HepG2 (cell line): ENCODE results near the gene ILDR2. TPM values are rescaled to one million over a fixed set of nuclear protein-coding genes. Genes with fewer than 3 reads are reported as not detected.

Experiments used
- ATAC-seq: fragments of 200-7000 bp; cut with Tn5 transposase; 3 replicates; pipeline ENCODE4 v1.9.1; 2020; ENCODE audit warnings: mild to moderate bottlenecking, moderate library complexity
- BruUV-seq: library from RNA; stranded (reverse); fragments of 400-500 nt; replicated peaks from 2 replicates; lab custom pipeline; 2021; lab: Mats Ljungman, UMichigan
- CTCF ChIA-PET: fragments of 300-600 bp; formaldehyde crosslinking; extraction: SDS; loops from one replicate; lab custom pipeline; 2021; ENCODE audit warnings: low total read pairs, inconsistent platforms, low intra/inter-chr PET ratio; lab: Yijun Ruan, JAX
- POLR2A ChIA-PET: fragments of 350-600 bp; sonication (Branson Sonifier 250); formaldehyde crosslinking; loops from one replicate; lab custom pipeline; 2020; ENCODE audit warnings: antibody characterized with exemption, inconsistent platforms; lab: Yijun Ruan, JAX
- DNase-seq: peaks from one replicate; pipeline ENCODE4 v3.0.0-alpha.2; 2015; ENCODE audit warnings: low spot score
- FAIRE-seq: peaks from 3 replicates; lab custom pipeline; 2011; peaks lifted over from hg19 to GRCh38; lab: Jason Lieb, UNC
- H2AFZ ChIP-seq: one replicate; pipeline ENCODE4 v1.6.1; 2011; ENCODE audit warnings: low read length, inconsistent platforms
- H3K27ac ChIP-seq: fragments of 300-600 bp; 3 replicates; pipeline ENCODE4 v1.8.0; 2011; ENCODE audit warnings: mixed run types, mild to moderate bottlenecking, mixed read lengths, low read length, inconsistent platforms; ENCODE audit not compliant: insufficient read depth; ENCODE audit errors: extremely low read length
- H3K27me3 ChIP-seq, 2 experiments: fragments of 200-600 bp in 1 of 2; 2 replicates in 1 of 2; 3 replicates in 1 of 2; pipeline versions ENCODE4 v1.6.0 to v1.8.0; 2011; ENCODE audit warnings: low read length in 2 of 2, mild to moderate bottlenecking in 2 of 2, moderate library complexity in 2 of 2, inconsistent platforms in 1 of 2; ENCODE audit not compliant: insufficient read depth in 2 of 2, control insufficient read depth in 1 of 2
- H3K36me3 ChIP-seq, 2 experiments: fragments of 200-600 bp in 1 of 2; replicated peaks in 1 of 2; 2 replicates in 1 of 2; 3 replicates in 1 of 2; pipeline versions ENCODE4 v1.5.1 to v1.8.0; 2011; ENCODE audit warnings: low read length in 2 of 2, inconsistent platforms in 1 of 2; ENCODE audit not compliant: insufficient read depth in 2 of 2, control insufficient read depth in 1 of 2
- H3K4me1 ChIP-seq: 2 replicates; pipeline ENCODE4 v1.5.1; 2012; ENCODE audit warnings: low read length, inconsistent platforms; ENCODE audit not compliant: insufficient read depth
- H3K4me2 ChIP-seq: 2 replicates; pipeline ENCODE4 v1.6.0; 2011; ENCODE audit warnings: low read depth, low read length, inconsistent platforms
- H3K4me3 ChIP-seq, 3 experiments: fragments of 200-600 bp in 1 of 3; sonication (generic), shearing (Covaris generic) in 1 of 3; replicated peaks in 1 of 3; 2 replicates each; pipeline ENCODE4 v1.5.1; 2011 to 2016; ENCODE audit warnings: low read length in 3 of 3, inconsistent platforms in 2 of 3, low read depth in 2 of 3, mild to moderate bottlenecking in 2 of 3, control low read depth in 1 of 3, mixed read lengths in 1 of 3; ENCODE audit not compliant: insufficient read depth in 1 of 3
- H3K79me2 ChIP-seq: one replicate; pipeline ENCODE4 v1.6.1; 2011; ENCODE audit warnings: low read length, inconsistent platforms; ENCODE audit not compliant: insufficient read depth
- H3K9ac ChIP-seq: 2 replicates; pipeline ENCODE4 v1.6.0; 2011; ENCODE audit warnings: mild to moderate bottlenecking, low read depth, low read length, inconsistent platforms; ENCODE audit not compliant: insufficient read depth
- H3K9me3 ChIP-seq: 2 replicates; pipeline ENCODE4 v1.5.1; 2012; ENCODE audit warnings: mild to moderate bottlenecking, low read length
- H4K20me1 ChIP-seq: 2 replicates; pipeline ENCODE4 v1.6.0; 2011; ENCODE audit warnings: inconsistent platforms, mild to moderate bottlenecking, low read length, moderate library complexity; ENCODE audit not compliant: insufficient read depth
- AHR ChIP-seq: IDR thresholded peaks from 2 replicates; pipeline ENCODE4 v1.6.1; 2018; ENCODE audit warnings: missing genetic modification reagents, missing compliant biosample characterization
- CENPT ChIP-seq: sonication (generic); formaldehyde crosslinking; IDR thresholded peaks from 2 replicates; pipeline ENCODE4 v1.8.0; 2022; ENCODE audit warnings: low read depth, mild to moderate bottlenecking, moderate library complexity, missing genetic modification reagents
- ELF4 ChIP-seq: sonication (generic); formaldehyde crosslinking; IDR thresholded peaks from 2 replicates; pipeline ENCODE4 v1.5.0; 2020; ENCODE audit warnings: missing genetic modification reagents, mild to moderate bottlenecking, moderate library complexity, borderline replicate concordance
- IRX3 ChIP-seq: sonication (generic); formaldehyde crosslinking; IDR thresholded peaks from 2 replicates; pipeline ENCODE4 v1.8.1; 2023; ENCODE audit warnings: mild to moderate bottlenecking, low read depth, missing genetic modification reagents, borderline replicate concordance
- PHF20 ChIP-seq: sonication (generic); formaldehyde crosslinking; IDR thresholded peaks from 2 replicates; pipeline ENCODE4 v1.5.0; 2020; ENCODE audit warnings: mild to moderate bottlenecking, missing genetic modification reagents
- WIZ ChIP-seq: sonication (generic); formaldehyde crosslinking; IDR thresholded peaks from 2 replicates; pipeline ENCODE4 v1.5.1; 2020; ENCODE audit warnings: mild to moderate bottlenecking, missing genetic modification reagents
- ZNF354B ChIP-seq: sonication (generic); formaldehyde crosslinking; IDR thresholded peaks from 2 replicates; pipeline ENCODE4 v1.8.0; 2022; ENCODE audit warnings: mild to moderate bottlenecking, missing genetic modification reagents
- ZNF460 ChIP-seq: sonication (generic); formaldehyde crosslinking; IDR thresholded peaks from 2 replicates; pipeline ENCODE4 v1.5.1; 2020; ENCODE audit warnings: missing genetic modification reagents, mild to moderate bottlenecking, borderline replicate concordance
- ZNF550 ChIP-seq: sonication (generic); formaldehyde crosslinking; IDR thresholded peaks from 2 replicates; pipeline ENCODE4 v1.4.0; 2020; ENCODE audit warnings: mild to moderate bottlenecking, missing genetic modification reagents, borderline replicate concordance
- WGBS: methylation state at CpG from one replicate; pipeline ENCODE4 v1.1.6; 2017; ENCODE audit warnings: low lambda C conversion rate; 5-methylcytosine and 5-hydroxymethylcytosine counted together
- in situ Hi-C: cut with HindIII; loops from 2 replicates; pipeline ENCODE4 v1.10.0; 2017; ENCODE audit warnings: low pct_unique_long_range_greater_than_20kb; ENCODE audit not compliant: extremely low pct_ligation_motif_present
- intact Hi-C: fragments of 100-400 bp; cut with micrococcal nuclease; formaldehyde crosslinking; loops from one replicate; pipeline ENCODE4 v1.10.0; 2022; ENCODE audit not compliant: unreplicated experiment
- polyA plus RNA-seq, 8 experiments: library from polyadenylated mRNA; depleted of rRNA in 3 of 8; stranded (reverse) in 7 of 8; unstranded in 1 of 8; fragments of >200 nt; fragmentation: Illumina TruSeq in 4 of 8; extraction: Trizol in 4 of 8; gene quantifications; 2 replicates each; pipeline versions ENCODE4 v1.2.1 to v1.2.3, GENCODE V29; 2011 to 2016; ENCODE audit warnings: low read depth in 4 of 8, missing spikeins in 1 of 8, mixed read lengths in 1 of 8; ENCODE audit not compliant: insufficient read depth in 1 of 8
- total RNA-seq, 5 experiments: library from RNA; depleted of rRNA; stranded (reverse); fragments of >200 nt; fragmentation: Illumina TruSeq; extraction: Trizol; gene quantifications; 2 replicates each; pipeline ENCODE4 v1.2.3, GENCODE V29; 2016; ENCODE audit warnings: low read depth in 1 of 5
- TF ChIP-seq, protein P1 (sequence below), 2 experiments: sonication (generic) in 1 of 2; formaldehyde crosslinking in 1 of 2; IDR thresholded peaks; 2 replicates each; pipeline versions ENCODE4 v1.4.0 to v1.6.1; 2016 to 2020; ENCODE audit warnings: borderline replicate concordance in 1 of 2, low read depth in 1 of 2, mild to moderate bottlenecking in 1 of 2, missing genetic modification reagents in 1 of 2
- TF ChIP-seq, protein P2 (sequence below): sonication (generic); formaldehyde crosslinking; IDR thresholded peaks from 2 replicates; pipeline ENCODE4 v1.5.1; 2020; ENCODE audit warnings: mild to moderate bottlenecking, moderate library complexity, missing genetic modification reagents
- TF ChIP-seq, protein P3 (sequence below): sonication (generic); formaldehyde crosslinking; IDR thresholded peaks from 2 replicates; pipeline ENCODE4 v1.4.0; 2020; ENCODE audit warnings: mild to moderate bottlenecking, missing genetic modification reagents
- TF ChIP-seq, protein P4 (sequence below): sonication (generic); formaldehyde crosslinking; IDR thresholded peaks from 2 replicates; pipeline ENCODE4 v1.4.0; 2020; ENCODE audit warnings: low read depth, missing genetic modification reagents

Gene ILDR2
- total and polyA plus RNA-seq, 2 of the 13 experiments (the other 11 are each of a cell fraction or from before 2014, with no cell fraction given): 0.04 TPM; not detected in 1

DNA sequence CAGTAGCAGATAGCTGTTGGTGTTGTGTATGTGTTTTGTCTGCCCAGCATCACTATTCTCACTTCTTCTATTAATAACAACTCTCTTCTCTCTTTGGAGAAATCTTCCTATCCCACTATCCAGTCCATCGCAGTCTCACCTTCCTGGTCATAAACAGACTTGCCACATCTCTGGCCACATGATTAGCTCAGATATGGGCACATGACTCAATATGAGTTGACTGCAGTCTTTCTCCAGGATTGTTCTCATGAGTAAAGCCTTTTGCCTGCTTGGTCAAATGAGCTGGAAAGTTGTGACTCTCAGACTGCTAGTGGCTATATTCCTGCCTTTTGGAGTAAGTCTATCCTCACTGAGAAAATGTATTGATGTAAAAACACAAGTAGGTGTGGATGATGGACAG lies 66.4 kb downstream of the ILDR2 start:
- H3K9ac ChIP-seq: no peak overlapping the region
- H3K36me3 ChIP-seq: no peaks in the 10 kb centered on the region
- H3K27me3 ChIP-seq: no peaks in the 10 kb centered on the region; a peak in 1 of 5 replicates
- no TSS peak for BruUV-seq
- ChIA-PET CTCF (interaction anchor here (3.9 kb wide), 1 partner anchor 150 kb away, joined by 75 read pairs; no protein-coding TSS in a partner anchor), POLR2A (no interaction called here)
- no peak overlapping the region for H3K27ac ChIP-seq
- H3K4me3 ChIP-seq: no peak overlapping the region
- no peaks in the 10 kb centered on the region for H3K9me3 ChIP-seq
- in situ Hi-C loops: no loop called here
- no peak for FAIRE-seq
- intact Hi-C loops: no loop called here
- no peaks in the 10 kb centered on the region for H4K20me1 ChIP-seq
- H3K4me1 ChIP-seq: no peaks in the 10 kb centered on the region
- no peak overlapping the region for H2AFZ ChIP-seq
- no peak for ATAC-seq
- no peak for DNase-seq
- 0% methylated on average over 1 of the region's 1 CpG for WGBS
- no peaks in the 10 kb centered on the region for H3K79me2 ChIP-seq
- no peak overlapping the region for H3K4me2 ChIP-seq
- TF ChIP-seq, protein P1, sequence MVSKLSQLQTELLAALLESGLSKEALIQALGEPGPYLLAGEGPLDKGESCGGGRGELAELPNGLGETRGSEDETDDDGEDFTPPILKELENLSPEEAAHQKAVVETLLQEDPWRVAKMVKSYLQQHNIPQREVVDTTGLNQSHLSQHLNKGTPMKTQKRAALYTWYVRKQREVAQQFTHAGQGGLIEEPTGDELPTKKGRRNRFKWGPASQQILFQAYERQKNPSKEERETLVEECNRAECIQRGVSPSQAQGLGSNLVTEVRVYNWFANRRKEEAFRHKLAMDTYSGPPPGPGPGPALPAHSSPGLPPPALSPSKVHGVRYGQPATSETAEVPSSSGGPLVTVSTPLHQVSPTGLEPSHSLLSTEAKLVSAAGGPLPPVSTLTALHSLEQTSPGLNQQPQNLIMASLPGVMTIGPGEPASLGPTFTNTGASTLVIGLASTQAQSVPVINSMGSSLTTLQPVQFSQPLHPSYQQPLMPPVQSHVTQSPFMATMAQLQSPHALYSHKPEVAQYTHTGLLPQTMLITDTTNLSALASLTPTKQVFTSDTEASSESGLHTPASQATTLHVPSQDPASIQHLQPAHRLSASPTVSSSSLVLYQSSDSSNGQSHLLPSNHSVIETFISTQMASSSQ (IDR thresholded peaks at IDR 0.05; ENCODE audit: low read depth): no peak
- TF ChIP-seq, protein P1 (CRISPR knock-in tag; IDR thresholded peaks at IDR 0.05; ENCODE audit: borderline replicate concordance): no peak
- no peak for TF ChIP-seq IRX3
- no peak for TF ChIP-seq WIZ
- TF ChIP-seq PHF20 (CRISPR knock-in tag): no peak
- no peak for TF ChIP-seq ELF4 (CRISPR knock-in tag)
- TF ChIP-seq ZNF354B (CRISPR knock-in tag): no peak
- TF ChIP-seq, protein P2, sequence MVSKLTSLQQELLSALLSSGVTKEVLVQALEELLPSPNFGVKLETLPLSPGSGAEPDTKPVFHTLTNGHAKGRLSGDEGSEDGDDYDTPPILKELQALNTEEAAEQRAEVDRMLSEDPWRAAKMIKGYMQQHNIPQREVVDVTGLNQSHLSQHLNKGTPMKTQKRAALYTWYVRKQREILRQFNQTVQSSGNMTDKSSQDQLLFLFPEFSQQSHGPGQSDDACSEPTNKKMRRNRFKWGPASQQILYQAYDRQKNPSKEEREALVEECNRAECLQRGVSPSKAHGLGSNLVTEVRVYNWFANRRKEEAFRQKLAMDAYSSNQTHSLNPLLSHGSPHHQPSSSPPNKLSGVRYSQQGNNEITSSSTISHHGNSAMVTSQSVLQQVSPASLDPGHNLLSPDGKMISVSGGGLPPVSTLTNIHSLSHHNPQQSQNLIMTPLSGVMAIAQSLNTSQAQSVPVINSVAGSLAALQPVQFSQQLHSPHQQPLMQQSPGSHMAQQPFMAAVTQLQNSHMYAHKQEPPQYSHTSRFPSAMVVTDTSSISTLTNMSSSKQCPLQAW (CRISPR knock-in tag): no peak
- TF ChIP-seq, protein P3, sequence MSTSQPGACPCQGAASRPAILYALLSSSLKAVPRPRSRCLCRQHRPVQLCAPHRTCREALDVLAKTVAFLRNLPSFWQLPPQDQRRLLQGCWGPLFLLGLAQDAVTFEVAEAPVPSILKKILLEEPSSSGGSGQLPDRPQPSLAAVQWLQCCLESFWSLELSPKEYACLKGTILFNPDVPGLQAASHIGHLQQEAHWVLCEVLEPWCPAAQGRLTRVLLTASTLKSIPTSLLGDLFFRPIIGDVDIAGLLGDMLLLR (CRISPR knock-in tag): no peak
- no peak for TF ChIP-seq ZNF460
- no peak for TF ChIP-seq AHR (CRISPR knock-in tag)
- TF ChIP-seq CENPT: no peak
- TF ChIP-seq, protein P4, sequence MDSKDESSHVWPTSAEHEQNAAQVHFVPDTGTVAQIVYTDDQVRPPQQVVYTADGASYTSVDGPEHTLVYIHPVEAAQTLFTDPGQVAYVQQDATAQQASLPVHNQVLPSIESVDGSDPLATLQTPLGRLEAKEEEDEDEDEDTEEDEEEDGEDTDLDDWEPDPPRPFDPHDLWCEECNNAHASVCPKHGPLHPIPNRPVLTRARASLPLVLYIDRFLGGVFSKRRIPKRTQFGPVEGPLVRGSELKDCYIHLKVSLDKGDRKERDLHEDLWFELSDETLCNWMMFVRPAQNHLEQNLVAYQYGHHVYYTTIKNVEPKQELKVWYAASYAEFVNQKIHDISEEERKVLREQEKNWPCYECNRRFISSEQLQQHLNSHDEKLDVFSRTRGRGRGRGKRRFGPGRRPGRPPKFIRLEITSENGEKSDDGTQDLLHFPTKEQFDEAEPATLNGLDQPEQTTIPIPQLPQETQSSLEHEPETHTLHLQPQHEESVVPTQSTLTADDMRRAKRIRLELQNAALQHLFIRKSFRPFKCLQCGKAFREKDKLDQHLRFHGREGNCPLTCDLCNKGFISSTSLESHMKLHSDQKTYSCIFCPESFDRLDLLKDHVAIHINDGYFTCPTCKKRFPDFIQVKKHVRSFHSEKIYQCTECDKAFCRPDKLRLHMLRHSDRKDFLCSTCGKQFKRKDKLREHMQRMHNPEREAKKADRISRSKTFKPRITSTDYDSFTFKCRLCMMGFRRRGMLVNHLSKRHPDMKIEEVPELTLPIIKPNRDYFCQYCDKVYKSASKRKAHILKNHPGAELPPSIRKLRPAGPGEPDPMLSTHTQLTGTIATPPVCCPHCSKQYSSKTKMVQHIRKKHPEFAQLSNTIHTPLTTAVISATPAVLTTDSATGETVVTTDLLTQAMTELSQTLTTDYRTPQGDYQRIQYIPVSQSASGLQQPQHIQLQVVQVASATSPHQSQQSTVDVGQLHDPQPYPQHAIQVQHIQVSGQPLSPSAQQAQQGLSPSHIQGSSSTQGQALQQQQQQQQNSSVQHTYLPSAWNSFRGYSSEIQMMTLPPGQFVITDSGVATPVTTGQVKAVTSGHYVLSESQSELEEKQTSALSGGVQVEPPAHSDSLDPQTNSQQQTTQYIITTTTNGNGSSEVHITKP (CRISPR knock-in tag): no peak
- TF ChIP-seq ZNF550 (CRISPR knock-in tag): no peak
